Measurements from ENCODE around the gene MRPL54. TPM values are rescaled to one million over a fixed set of nuclear protein-coding genes. Genes with fewer than 3 reads are reported as not detected.

Gene MRPL54
- total RNA-seq, 1 donor from 2014 or later = 43.5 TPM

DNA sequence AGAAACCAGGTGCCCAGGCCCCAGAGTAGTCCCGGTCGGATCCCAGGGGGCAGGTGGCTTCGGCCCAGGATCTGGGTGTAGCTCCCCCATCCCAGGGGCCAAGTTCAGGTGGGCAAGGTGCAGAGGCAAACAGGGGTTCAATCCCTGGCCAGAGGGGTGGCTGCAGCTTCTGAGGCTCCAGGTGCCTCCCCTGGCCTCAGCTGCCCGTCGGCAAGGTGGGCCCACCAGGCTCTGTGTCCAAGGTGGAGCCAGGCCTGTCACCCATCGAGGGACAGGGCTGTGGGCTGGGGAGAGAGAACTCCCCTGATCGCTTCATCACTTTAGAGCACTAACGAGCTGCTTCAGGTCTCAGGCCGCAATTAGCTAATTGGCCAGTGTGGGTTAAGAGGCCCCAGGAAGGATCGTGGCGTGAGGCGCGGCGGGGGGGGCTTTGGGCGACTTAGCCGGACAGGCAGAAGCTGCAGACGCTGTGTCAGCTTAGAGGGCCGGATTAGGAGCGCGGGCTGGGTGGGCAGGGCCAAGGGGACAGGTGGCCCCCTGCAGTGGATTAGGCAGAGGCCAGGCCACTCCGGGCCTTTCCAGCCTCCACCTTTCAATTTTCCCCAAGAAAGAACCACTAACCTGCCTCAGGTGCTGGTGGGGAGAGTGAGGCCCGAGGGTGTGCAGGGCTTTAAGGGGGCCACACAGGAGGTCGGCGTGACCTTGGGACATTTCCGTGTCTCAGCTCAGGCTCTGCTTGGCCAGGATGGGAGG is 12.3 kb downstream of the MRPL54 start:
- H3K9ac ChIP-seq (ENCODE audit: low read length) = no peak overlapping the region
- Mint-ChIP-seq H3K27me3 (ENCODE audit: low read depth, unreplicated experiment) (peaks cover 16% of the 10 kb centered on the region), H3K36me3 (ENCODE audit: low read depth, unreplicated experiment) (peaks cover 3% of the 10 kb centered on the region), H3K9me3 (ENCODE audit: unreplicated experiment) (no peaks in the 10 kb centered on the region), H3K4me1 (ENCODE audit: low read depth, unreplicated experiment) (no peaks in the 10 kb centered on the region), H3K27ac (ENCODE audit: unreplicated experiment) (no peak overlapping the region), H3K4me3 (ENCODE audit: unreplicated experiment) (no peak overlapping the region)
- no peaks in the 10 kb centered on the region for H3K27me3 ChIP-seq (ENCODE audit: insufficient read depth, low read length)
- no peaks in the 10 kb centered on the region for H4K20me1 ChIP-seq (ENCODE audit: insufficient read depth, low read length)
- no peaks in the 10 kb centered on the region for H3K9me3 ChIP-seq (ENCODE audit: insufficient read depth, low read depth, low read length)
- DNase-seq (ENCODE audit: low read depth) (no peak), FAIRE-seq (no peak)
- H3K4me1 ChIP-seq (ENCODE audit: insufficient read depth, low read length) = no peaks in the 10 kb centered on the region
- H3K36me3 ChIP-seq (ENCODE audit: insufficient read depth, low read length) = no peaks in the 10 kb centered on the region
- no peaks in the 10 kb centered on the region for H3K79me2 ChIP-seq (ENCODE audit: insufficient read depth, low read length)
- no peak overlapping the region for H3K4me3 ChIP-seq (ENCODE audit: insufficient read depth, low read depth, low read length)
- no peak overlapping the region for H2AFZ ChIP-seq (ENCODE audit: low read depth, low read length)
- TF ChIP-seq EZH2 (IDR thresholded peaks at IDR 0.05; ENCODE audit: insufficient read depth, low read length) = no peak
- TF ChIP-seq, protein P1, sequence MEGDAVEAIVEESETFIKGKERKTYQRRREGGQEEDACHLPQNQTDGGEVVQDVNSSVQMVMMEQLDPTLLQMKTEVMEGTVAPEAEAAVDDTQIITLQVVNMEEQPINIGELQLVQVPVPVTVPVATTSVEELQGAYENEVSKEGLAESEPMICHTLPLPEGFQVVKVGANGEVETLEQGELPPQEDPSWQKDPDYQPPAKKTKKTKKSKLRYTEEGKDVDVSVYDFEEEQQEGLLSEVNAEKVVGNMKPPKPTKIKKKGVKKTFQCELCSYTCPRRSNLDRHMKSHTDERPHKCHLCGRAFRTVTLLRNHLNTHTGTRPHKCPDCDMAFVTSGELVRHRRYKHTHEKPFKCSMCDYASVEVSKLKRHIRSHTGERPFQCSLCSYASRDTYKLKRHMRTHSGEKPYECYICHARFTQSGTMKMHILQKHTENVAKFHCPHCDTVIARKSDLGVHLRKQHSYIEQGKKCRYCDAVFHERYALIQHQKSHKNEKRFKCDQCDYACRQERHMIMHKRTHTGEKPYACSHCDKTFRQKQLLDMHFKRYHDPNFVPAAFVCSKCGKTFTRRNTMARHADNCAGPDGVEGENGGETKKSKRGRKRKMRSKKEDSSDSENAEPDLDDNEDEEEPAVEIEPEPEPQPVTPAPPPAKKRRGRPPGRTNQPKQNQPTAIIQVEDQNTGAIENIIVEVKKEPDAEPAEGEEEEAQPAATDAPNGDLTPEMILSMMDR (IDR thresholded peaks at IDR 0.05; ENCODE audit: insufficient read depth, low read depth, low read length) = no peak
- H3K27ac ChIP-seq (ENCODE audit: low read depth, low read length) = no peak overlapping the region
- no peak overlapping the region for H3K4me2 ChIP-seq (ENCODE audit: low read length)

DNA sequence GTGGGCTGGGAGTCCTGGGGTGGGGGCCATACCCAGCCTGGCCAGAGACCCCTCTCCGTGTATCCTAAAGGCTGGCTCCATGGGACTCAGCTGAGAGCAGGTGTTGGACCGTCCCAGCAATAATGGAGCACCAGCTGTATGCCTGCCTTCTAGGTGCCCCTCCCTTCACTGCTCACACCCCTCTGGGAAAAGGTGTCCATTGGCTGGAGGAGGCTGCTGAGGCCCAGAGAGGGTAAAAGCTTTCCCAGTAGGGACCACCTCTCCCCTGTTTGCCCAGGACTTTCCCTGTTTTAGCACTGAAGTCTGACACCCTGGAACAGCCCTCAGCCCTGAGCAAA is 12.9 kb downstream of the MRPL54 start:
- H3K79me2 ChIP-seq (ENCODE audit: insufficient read depth, low read length) = no peaks in the 10 kb centered on the region
- no peak overlapping the region for H3K4me2 ChIP-seq (ENCODE audit: low read length)
- no peaks in the 10 kb centered on the region for H4K20me1 ChIP-seq (ENCODE audit: insufficient read depth, low read length)
- H3K4me1 Mint-ChIP-seq (ENCODE audit: low read depth, unreplicated experiment) = no peaks in the 10 kb centered on the region
- H3K9ac ChIP-seq (ENCODE audit: low read length) = no peak overlapping the region
- H3K4me1 ChIP-seq (ENCODE audit: insufficient read depth, low read length) = no peaks in the 10 kb centered on the region
- FAIRE-seq = no peak
- no peak overlapping the region for H3K27ac Mint-ChIP-seq (ENCODE audit: unreplicated experiment)
- no peak overlapping the region for H3K27ac ChIP-seq (ENCODE audit: low read depth, low read length)
- no peak overlapping the region for H2AFZ ChIP-seq (ENCODE audit: low read depth, low read length)
- H3K27me3 Mint-ChIP-seq (ENCODE audit: low read depth, unreplicated experiment) = peaks cover 16% of the 10 kb centered on the region
- no peaks in the 10 kb centered on the region for H3K9me3 Mint-ChIP-seq (ENCODE audit: unreplicated experiment)
- no peak overlapping the region for H3K4me3 Mint-ChIP-seq (ENCODE audit: unreplicated experiment)
- H3K4me3 ChIP-seq (ENCODE audit: insufficient read depth, low read depth, low read length) = no peak overlapping the region
- no peaks in the 10 kb centered on the region for H3K27me3 ChIP-seq (ENCODE audit: insufficient read depth, low read length)
- H3K36me3 Mint-ChIP-seq (ENCODE audit: low read depth, unreplicated experiment) = peaks cover 3% of the 10 kb centered on the region
- H3K9me3 ChIP-seq (ENCODE audit: insufficient read depth, low read depth, low read length) = no peaks in the 10 kb centered on the region
- no peaks in the 10 kb centered on the region for H3K36me3 ChIP-seq (ENCODE audit: insufficient read depth, low read length)
- no peak for DNase-seq (ENCODE audit: low read depth)
- no peak for TF ChIP-seq EZH2 (IDR thresholded peaks at IDR 0.05; ENCODE audit: insufficient read depth, low read length)
- TF ChIP-seq, protein P1 (IDR thresholded peaks at IDR 0.05; ENCODE audit: insufficient read depth, low read depth, low read length) = no peak

DNA sequence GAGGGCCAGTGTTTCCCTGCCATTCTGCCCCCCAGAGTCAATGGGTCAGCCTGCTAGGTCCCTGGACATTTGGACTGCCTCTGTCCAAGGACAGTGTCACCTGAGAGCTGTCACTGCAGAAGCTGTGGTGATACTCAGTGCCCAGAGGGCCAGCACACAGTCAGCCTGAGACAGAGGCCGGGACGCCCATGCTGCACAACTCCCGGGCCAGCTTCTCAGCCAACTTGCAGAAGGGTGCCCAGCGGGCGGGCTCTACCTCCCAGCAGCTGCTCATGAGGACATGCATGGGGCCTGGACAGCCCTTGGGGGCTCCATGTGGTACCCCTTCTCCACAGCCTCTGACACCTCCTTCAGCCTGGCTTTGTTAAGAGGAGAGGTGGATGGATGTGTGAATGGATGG is 13.3 kb downstream of the MRPL54 start:
- Histone ChIP-seq H3K79me2 (ENCODE audit: insufficient read depth, low read length) (no peaks in the 10 kb centered on the region), H3K27me3 (ENCODE audit: insufficient read depth, low read length) (no peaks in the 10 kb centered on the region), H3K9me3 (ENCODE audit: insufficient read depth, low read depth, low read length) (peaks cover 2% of the 10 kb centered on the region), H3K4me3 (ENCODE audit: insufficient read depth, low read depth, low read length) (no peak overlapping the region), H2AFZ (ENCODE audit: low read depth, low read length) (no peak overlapping the region), H3K4me2 (ENCODE audit: low read length) (no peak overlapping the region), H3K27ac (ENCODE audit: low read depth, low read length) (no peak overlapping the region), H4K20me1 (ENCODE audit: insufficient read depth, low read length) (no peaks in the 10 kb centered on the region), H3K9ac (ENCODE audit: low read length) (no peak overlapping the region), H3K36me3 (ENCODE audit: insufficient read depth, low read length) (no peaks in the 10 kb centered on the region), H3K4me1 (ENCODE audit: insufficient read depth, low read length) (no peaks in the 10 kb centered on the region)
- peaks cover 3% of the 10 kb centered on the region for H3K36me3 Mint-ChIP-seq (ENCODE audit: low read depth, unreplicated experiment)
- no peaks in the 10 kb centered on the region for H3K4me1 Mint-ChIP-seq (ENCODE audit: low read depth, unreplicated experiment)
- DNase-seq (ENCODE audit: low read depth) (no peak), FAIRE-seq (no peak)
- no peak overlapping the region for H3K27ac Mint-ChIP-seq (ENCODE audit: unreplicated experiment)
- no peak for TF ChIP-seq EZH2 (IDR thresholded peaks at IDR 0.05; ENCODE audit: insufficient read depth, low read length)
- TF ChIP-seq, protein P1 (IDR thresholded peaks at IDR 0.05; ENCODE audit: insufficient read depth, low read depth, low read length) = no peak
- H3K27me3 Mint-ChIP-seq (ENCODE audit: low read depth, unreplicated experiment) = peaks cover 16% of the 10 kb centered on the region
- no peak overlapping the region for H3K4me3 Mint-ChIP-seq (ENCODE audit: unreplicated experiment)
- H3K9me3 Mint-ChIP-seq (ENCODE audit: unreplicated experiment) = peaks cover 1% of the 10 kb centered on the region
